ENCODE results near the gene IQGAP3.

GRCh38 chr1:156539818-156540355, 32.5 kb downstream of the IQGAP3 start:
- no peak for TF ChIP-seq CTCF (IDR thresholded peaks at IDR 0.05)
- TF ChIP-seq KDM1A (IDR thresholded peaks at IDR 0.05; ENCODE audit: low read depth) = no peak
- no peak for TF ChIP-seq SMC3 (IDR thresholded peaks at IDR 0.05)
- TF ChIP-seq PBX3 (IDR thresholded peaks at IDR 0.05) = no peak
- no peak for TF ChIP-seq ELK1 (IDR thresholded peaks at IDR 0.05; ENCODE audit: low read depth, low read length)
